PC-3 (cell line): ENCODE measurements around the gene TMEM191C. TPM values are rescaled to one million over a fixed set of nuclear protein-coding genes. Genes with fewer than 3 reads are reported as not detected.
A peak's percentile ranks its signal among the peaks of the same experiment; 100 is the strongest.
"Not testable (repeated sequence)": the region's sequence is repeated elsewhere in the genome, so short reads cannot be mapped to it uniquely, and the experiment has no call there.

ENCODE experiments used
- ATAC-seq: fragments of 200-7000 bp; cut with Tn5 transposase; 2 replicates; pipeline ENCODE4 v1.9.1; 2020; ENCODE audit warnings: mild to moderate bottlenecking, moderate library complexity
- Bru-seq: library from RNA; stranded (reverse); fragments of 400-500 nt; gene quantifications from one replicate; lab custom pipeline; 2021; lab: Mats Ljungman, UMichigan
- BruChase-seq, 2 experiments: library from RNA; stranded (reverse); fragments of 400-500 nt; gene quantifications; one replicate each; lab custom pipeline; 2021; lab: Mats Ljungman, UMichigan
- BruUV-seq: library from RNA; stranded (reverse); fragments of 400-500 nt; replicated peaks from 2 replicates; lab custom pipeline; 2021; lab: Mats Ljungman, UMichigan
- CTCF ChIA-PET: fragments of 300-600 bp; sonication (Branson Sonifier 250); formaldehyde crosslinking; loops from one replicate; lab custom pipeline; 2022; ENCODE audit warnings: antibody characterized with exemption; lab: Charles Lee
- POLR2A ChIA-PET: fragments of 300-600 bp; sonication (Branson Sonifier 250); formaldehyde crosslinking; loops from one replicate; lab custom pipeline; 2022; ENCODE audit warnings: antibody characterized with exemption; ENCODE audit not compliant: unreplicated experiment; lab: Charles Lee
- DNase-seq: peaks from one replicate; pipeline ENCODE4 v3.0.0-alpha.2; 2015
- H2AFZ ChIP-seq: fragments of 300-600 bp; sonication (generic); 2 replicates; pipeline ENCODE4 v1.6.0; 2016; ENCODE audit warnings: antibody characterized with exemption, low read length
- H3F3A ChIP-seq: fragments of 300-600 bp; sonication (generic); one replicate; pipeline ENCODE4 v1.6.0; 2017; ENCODE audit warnings: antibody characterized with exemption, low read length, control low read depth, mild to moderate bottlenecking; ENCODE audit not compliant: unreplicated experiment
- H3K27ac ChIP-seq: fragments of 300-600 bp; sonication (generic); 2 replicates; pipeline ENCODE4 v1.5.1; 2016; ENCODE audit warnings: mild to moderate bottlenecking, low read length
- H3K27me3 ChIP-seq: fragments of 300-600 bp; sonication (generic); 2 replicates; pipeline ENCODE4 v1.6.1; 2016; ENCODE audit warnings: low read length, mixed read lengths
- H3K36me3 ChIP-seq: fragments of 300-600 bp; sonication (generic); 2 replicates; pipeline ENCODE4 v1.6.1; 2016; ENCODE audit warnings: low read depth, mixed run types, low read length, mixed read lengths
- H3K4me1 ChIP-seq: fragments of 300-600 bp; sonication (generic); 2 replicates; pipeline ENCODE4 v1.5.1; 2016; ENCODE audit warnings: low read length; ENCODE audit not compliant: insufficient read depth
- H3K4me2 ChIP-seq: fragments of 300-600 bp; sonication (generic); 2 replicates; pipeline ENCODE4 v1.6.0; 2016; ENCODE audit warnings: low read length
- H3K4me3 ChIP-seq: fragments of 300-600 bp; sonication (generic); 2 replicates; pipeline ENCODE4 v1.5.1; 2016; ENCODE audit warnings: mild to moderate bottlenecking, low read length, mixed read lengths
- H3K79me2 ChIP-seq: fragments of 300-600 bp; sonication (generic); 2 replicates; pipeline ENCODE4 v1.6.1; 2017; ENCODE audit warnings: low read length, mixed read lengths
- H3K9ac ChIP-seq: fragments of 300-600 bp; sonication (generic); 2 replicates; pipeline ENCODE4 v1.6.0; 2016; ENCODE audit warnings: mild to moderate bottlenecking, low read length
- H3K9me2 ChIP-seq: fragments of 300-600 bp; sonication (generic); replicated peaks from 2 replicates; pipeline ENCODE4 v1.6.1; 2016; ENCODE audit warnings: mixed run types, low read length, mixed read lengths
- H3K9me3 ChIP-seq: fragments of 300-600 bp; sonication (generic); 2 replicates; pipeline ENCODE4 v1.6.1; 2016; ENCODE audit warnings: low read length, mixed read lengths
- H4K20me1 ChIP-seq: fragments of 300-600 bp; sonication (generic); 2 replicates; pipeline ENCODE4 v1.6.1; 2016; ENCODE audit warnings: low read length, mixed read lengths
- intact Hi-C: fragments of 100-400 bp; cut with micrococcal nuclease; formaldehyde crosslinking; loops from 2 replicates; pipeline ENCODE4 v1.9.0; 2023
- long read RNA-seq: library from polyadenylated mRNA; unstranded; transcript quantifications from one replicate; pipeline ENCODE4 v2.0.0, GENCODE V29; 2021; ENCODE audit not compliant: unreplicated experiment
- total RNA-seq: library from RNA; depleted of rRNA; stranded (reverse); fragments of >200 nt; gene quantifications from 2 replicates; pipeline ENCODE4 v1.2.3, GENCODE V29; 2014; rRNA removed

The TMEM191C gene
- 6.4 and 6.7 TPM in 2 replicates for total RNA-seq
- Bru-seq, nascent RNA, result percentile 13 among the genes with signal in this experiment
- BruChase-seq, experiment 1, labeled RNA remaining after a 6-hour chase, result not detected
- percentile 17 among the genes with signal in this experiment for BruChase-seq, experiment 2, labeled RNA remaining after a 2-hour chase
- long read RNA-seq, partial matches to known transcripts, result 2 of 6 reads
- long read RNA-seq, other reads (novel, unspliced or antisense), result 3 of 6 reads

- DNase-seq, H3K9me3 ChIP-seq, H3K4me3 ChIP-seq, H3K36me3 ChIP-seq, H3K79me2 ChIP-seq, H3K9me2 ChIP-seq, H3K4me1 ChIP-seq, H4K20me1 ChIP-seq, POLR2A ChIA-PET, CTCF ChIA-PET, H3F3A ChIP-seq, BruUV-seq, H3K9ac ChIP-seq, H3K27me3 ChIP-seq, H3K4me2 ChIP-seq, H2AFZ ChIP-seq, H3K27ac ChIP-seq, ATAC-seq, intact Hi-C loops: not testable (repeated sequence)
Observed at GRCh38 chr22:21467337-21468193, at the start of gene TMEM191C. TSS of gene TMEM191C (plus strand) at chr22:21467387. CDS start at chr22:21467460, 73 bp downstream.

GRCh38 chr22:21417853-21418252 is 49.3 kb upstream of the TMEM191C start:
- BruUV-seq, H3K9me2 ChIP-seq, DNase-seq, H3K9me3 ChIP-seq, CTCF ChIA-PET, H3K4me2 ChIP-seq, H4K20me1 ChIP-seq, H2AFZ ChIP-seq, H3K4me1 ChIP-seq, H3K27me3 ChIP-seq, POLR2A ChIA-PET, H3K9ac ChIP-seq, H3K36me3 ChIP-seq, H3K79me2 ChIP-seq, H3F3A ChIP-seq, H3K27ac ChIP-seq, intact Hi-C loops: not testable (repeated sequence)
- H3K4me3 ChIP-seq, result peak overlapping the region; percentile 47; the same call in 1 of the 2 replicates
- ATAC-seq, result peak; percentile 31

DNA sequence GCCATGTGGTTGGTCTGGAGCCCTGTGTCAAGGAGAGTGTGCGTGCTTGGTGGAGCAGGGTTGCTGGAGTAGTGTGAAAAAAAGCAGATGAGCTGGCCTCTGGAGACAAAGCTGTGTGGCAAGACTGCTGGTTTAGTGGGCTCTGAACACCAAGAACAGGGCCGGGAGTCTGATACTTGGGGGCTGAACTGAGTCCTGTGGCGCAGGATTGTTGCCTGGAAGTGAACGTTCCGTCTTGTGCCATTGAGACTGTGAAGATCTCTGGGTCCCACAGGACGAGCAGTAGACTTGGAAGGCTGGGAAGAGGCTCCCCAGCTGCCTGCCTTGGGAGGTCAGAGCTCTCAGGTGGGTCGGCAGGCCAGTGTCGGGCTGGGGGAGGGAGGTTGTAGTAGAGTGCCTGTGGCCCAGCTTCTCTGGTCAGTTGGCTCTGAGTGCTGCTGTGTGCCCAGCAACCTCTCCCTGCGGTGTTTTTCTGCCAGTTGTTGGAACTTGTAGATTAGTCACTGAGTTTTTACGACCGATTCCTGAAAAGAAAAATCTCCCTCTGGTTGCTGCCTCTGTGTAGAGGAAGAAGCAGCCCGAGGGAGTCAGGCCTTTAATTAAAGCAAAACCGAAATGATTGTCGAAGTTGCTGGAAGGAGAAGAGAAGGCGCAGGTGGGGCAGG is 48.1 kb upstream of the TMEM191C start:
- H3K27me3 ChIP-seq, BruUV-seq, DNase-seq, H2AFZ ChIP-seq, POLR2A ChIA-PET, H3K36me3 ChIP-seq, H3K9me3 ChIP-seq, H3K4me1 ChIP-seq, H4K20me1 ChIP-seq, H3K9ac ChIP-seq, CTCF ChIA-PET, H3K4me3 ChIP-seq, H3F3A ChIP-seq, H3K27ac ChIP-seq, intact Hi-C loops, H3K79me2 ChIP-seq, H3K9me2 ChIP-seq: not testable (repeated sequence)
- peak overlapping the region; percentile 49; the same call in 1 of the 2 replicates for H3K4me2 ChIP-seq
- peak; percentile 60 for ATAC-seq

DNA sequence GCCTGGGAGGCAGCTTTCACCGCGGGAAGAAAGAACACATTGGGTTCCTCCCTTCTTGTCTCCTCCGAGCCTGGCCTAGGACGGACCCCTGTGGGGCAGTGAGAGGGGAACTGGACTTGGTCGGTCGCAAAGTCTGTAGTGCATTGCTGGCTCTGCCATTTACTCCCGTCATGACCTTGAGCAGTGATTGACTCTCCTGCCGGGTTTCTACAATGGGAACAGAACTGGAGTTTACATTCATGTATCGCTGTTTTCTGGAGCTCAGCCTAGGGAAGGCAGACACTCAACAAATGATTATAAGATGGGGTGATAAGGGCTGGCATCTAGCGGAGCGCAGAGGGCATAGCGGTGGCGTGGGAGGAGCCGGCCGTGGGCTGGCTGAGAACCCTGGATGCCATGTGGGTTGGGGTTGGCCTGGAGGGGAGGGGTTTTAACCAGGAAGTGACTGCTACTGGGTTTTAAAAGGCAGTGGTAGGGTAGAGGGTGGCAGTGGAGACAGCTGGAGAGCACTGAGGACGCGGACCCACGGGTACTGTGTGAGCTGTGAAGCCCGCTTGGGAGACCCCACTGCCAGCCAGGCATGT is 46.9 kb upstream of the TMEM191C start:
- H2AFZ ChIP-seq, H3K9ac ChIP-seq, H3K36me3 ChIP-seq, H3K4me1 ChIP-seq, H3K4me3 ChIP-seq, H3K4me2 ChIP-seq, H3K9me2 ChIP-seq, intact Hi-C loops, H4K20me1 ChIP-seq, DNase-seq, H3K9me3 ChIP-seq, BruUV-seq, CTCF ChIA-PET, H3K27me3 ChIP-seq, H3K79me2 ChIP-seq, H3F3A ChIP-seq, H3K27ac ChIP-seq, POLR2A ChIA-PET: not testable (repeated sequence)
- ATAC-seq, result peak; percentile 21

GRCh38 chr22:21424084-21424709 is 43.0 kb upstream of the TMEM191C start:
- H3K79me2 ChIP-seq, CTCF ChIA-PET, H3K4me1 ChIP-seq, BruUV-seq, H3K27me3 ChIP-seq, H3K27ac ChIP-seq, H3K4me3 ChIP-seq, H3K9me3 ChIP-seq, POLR2A ChIA-PET, H3F3A ChIP-seq, H3K9ac ChIP-seq, H4K20me1 ChIP-seq, DNase-seq, intact Hi-C loops, H2AFZ ChIP-seq, H3K9me2 ChIP-seq, H3K36me3 ChIP-seq, H3K4me2 ChIP-seq, ATAC-seq: not testable (repeated sequence)
